VCaP (cell line): Measurements from ENCODE around the gene ROCK2.
"Not testable (repeated sequence)": the region's sequence is repeated elsewhere in the genome, so short reads cannot be mapped to it uniquely, and the experiment has no call there.

ENCODE experiments used
- H3K27ac ChIP-seq: fragments of 450-650 bp; 2 replicates; pipeline ENCODE4 v1.5.1; 2017
- TF ChIP-seq, protein P1 (sequence below): fragments of 450-650 bp; conservative IDR thresholded peaks from 2 replicates; pipeline ENCODE4 v1.5.1; 2017; ENCODE audit warnings: mild to moderate bottlenecking, moderate library complexity

ROCK2 gene

DNA sequence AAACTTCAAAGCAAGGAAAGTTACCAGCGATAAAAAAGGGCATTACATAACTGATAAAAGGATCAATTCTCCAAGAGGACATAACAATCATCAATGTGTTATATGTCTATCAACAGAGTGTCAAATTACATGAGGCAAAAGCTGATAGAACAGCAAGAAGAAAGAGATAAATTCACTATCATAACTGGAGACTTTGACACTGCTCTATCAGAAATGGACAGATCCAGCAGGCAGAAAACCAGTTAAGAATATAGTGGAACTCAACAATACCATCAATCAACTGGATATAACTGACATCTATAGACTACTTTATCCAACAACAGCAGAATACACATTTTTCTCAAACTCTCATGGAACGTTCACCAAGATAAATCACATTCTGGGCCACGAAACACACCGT lies 65.0 kb downstream of the ROCK2 start:
- H3K27ac ChIP-seq, result no peak overlapping the region
- TF ChIP-seq, protein P1, sequence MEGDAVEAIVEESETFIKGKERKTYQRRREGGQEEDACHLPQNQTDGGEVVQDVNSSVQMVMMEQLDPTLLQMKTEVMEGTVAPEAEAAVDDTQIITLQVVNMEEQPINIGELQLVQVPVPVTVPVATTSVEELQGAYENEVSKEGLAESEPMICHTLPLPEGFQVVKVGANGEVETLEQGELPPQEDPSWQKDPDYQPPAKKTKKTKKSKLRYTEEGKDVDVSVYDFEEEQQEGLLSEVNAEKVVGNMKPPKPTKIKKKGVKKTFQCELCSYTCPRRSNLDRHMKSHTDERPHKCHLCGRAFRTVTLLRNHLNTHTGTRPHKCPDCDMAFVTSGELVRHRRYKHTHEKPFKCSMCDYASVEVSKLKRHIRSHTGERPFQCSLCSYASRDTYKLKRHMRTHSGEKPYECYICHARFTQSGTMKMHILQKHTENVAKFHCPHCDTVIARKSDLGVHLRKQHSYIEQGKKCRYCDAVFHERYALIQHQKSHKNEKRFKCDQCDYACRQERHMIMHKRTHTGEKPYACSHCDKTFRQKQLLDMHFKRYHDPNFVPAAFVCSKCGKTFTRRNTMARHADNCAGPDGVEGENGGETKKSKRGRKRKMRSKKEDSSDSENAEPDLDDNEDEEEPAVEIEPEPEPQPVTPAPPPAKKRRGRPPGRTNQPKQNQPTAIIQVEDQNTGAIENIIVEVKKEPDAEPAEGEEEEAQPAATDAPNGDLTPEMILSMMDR, result no peak

DNA sequence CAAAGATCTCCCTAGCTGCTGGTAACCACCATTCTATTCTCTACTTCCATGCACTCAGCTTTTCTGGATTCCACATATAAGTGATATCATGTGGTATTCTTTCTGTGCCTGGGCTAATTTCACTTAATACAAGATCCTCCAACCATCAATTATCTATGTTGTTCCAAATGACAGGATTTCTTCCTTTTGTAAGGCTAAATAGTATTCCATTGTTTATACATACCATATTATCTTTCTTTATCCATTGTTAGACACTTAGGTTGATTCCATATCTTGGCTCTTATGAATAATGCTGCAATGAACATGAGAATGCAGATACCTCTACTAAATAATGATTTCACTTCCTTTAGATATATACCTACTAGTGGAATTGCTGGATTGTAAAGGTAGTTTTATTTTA lies 66.2 kb downstream of the ROCK2 start:
- TF ChIP-seq, protein P1, result no peak
- H3K27ac ChIP-seq, result no peak overlapping the region

DNA sequence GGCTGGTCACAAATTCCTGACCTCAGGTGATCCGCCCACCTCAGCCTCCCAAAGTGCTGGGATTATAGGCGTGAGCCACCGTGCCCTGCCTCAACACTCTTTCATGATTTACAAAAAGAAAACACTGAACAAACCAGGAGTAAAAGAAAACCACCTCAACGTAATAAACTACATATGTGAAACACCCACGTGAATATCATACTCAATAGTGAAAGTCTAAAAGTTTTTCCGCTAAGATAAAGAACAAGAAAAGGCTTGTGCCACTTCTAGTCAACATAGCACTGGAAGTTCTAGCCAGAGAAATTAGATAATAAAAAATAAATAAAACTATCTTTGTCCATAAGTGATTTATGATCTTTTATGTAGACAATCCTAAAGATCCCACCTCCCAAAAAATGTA lies 68.5 kb downstream of the ROCK2 start:
- TF ChIP-seq, protein P1, result no peak
- no peak overlapping the region for H3K27ac ChIP-seq

DNA sequence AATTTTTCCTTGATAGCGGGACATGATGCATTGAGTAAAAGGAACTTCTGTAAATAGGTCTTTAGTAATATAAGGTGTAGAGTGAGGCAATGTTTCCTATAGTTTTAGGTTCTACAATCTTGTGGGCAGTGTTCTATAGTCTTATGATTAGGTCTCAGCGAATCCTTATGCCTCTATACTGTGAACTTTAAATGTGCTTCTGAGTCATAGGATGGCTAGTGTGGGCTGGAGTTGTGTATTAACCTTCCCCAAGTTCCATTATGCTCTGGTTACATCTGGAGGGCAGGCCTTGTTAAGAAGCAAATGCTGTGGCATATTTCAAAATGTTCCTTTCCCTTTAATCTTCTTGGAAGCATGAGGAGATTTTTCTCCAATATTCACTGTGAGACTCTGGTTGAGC lies 73.5 kb downstream of the ROCK2 start:
- no peak overlapping the region for H3K27ac ChIP-seq
- TF ChIP-seq, protein P1, result no peak

DNA sequence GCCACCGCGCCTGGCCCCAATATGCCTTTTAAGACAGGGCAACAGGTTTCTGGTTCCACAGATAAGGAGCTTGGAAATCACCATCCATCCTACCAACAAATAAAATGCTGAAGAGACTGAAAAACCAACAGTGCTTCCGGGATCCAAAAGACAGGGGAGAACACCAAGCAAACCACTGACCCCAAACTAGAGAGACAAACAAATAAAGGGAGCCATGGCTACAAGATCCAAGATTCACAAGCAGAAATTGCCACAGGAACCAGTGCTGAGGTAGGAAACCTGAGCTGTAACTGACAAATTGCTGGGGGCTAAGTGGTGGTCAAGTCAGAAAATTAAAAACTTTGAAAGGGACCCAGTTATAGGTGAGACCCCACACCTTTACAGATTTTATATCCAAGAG lies 76.5 kb downstream of the ROCK2 start:
- TF ChIP-seq, protein P1, result no peak
- H3K27ac ChIP-seq, result no peak overlapping the region

DNA sequence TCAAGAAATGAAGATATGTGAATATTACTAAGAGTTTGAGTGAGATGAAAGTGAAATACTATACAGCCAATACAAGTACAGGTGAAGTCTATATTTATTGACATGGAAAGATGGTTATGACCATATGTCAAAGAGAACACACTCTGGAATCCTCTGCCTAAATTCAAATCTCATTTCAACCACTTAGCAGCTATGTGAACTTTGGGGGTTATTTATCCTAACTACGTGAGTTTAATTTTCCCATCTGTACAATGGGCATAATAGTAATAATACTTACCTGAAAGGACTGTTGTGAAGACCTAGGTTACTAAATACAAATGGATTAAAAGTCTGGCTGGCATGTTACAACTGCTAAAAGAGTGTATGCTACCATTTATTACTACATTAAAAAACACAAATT lies 79.6 kb downstream of the ROCK2 start:
- H3K27ac ChIP-seq, result no peak overlapping the region
- TF ChIP-seq, protein P1, result no peak

DNA sequence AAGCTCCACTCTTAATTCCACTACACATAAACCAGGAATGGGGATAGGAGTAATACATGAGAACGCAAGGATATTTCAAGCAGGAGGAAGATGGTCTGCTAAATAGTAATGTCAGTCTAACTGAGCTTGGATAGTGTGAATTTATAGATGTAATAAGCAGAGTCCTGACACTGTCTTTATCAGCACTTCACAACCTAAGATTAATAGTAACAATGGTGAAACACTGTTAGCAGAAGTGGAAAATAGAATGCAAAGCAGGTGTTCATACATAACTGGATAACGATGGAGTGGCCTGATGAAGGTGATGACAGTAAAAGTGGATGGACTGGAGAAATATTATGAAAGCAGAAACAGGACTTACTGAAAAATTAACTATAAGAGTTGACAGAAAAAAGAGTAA lies 80.4 kb downstream of the ROCK2 start:
- no peak overlapping the region for H3K27ac ChIP-seq
- TF ChIP-seq, protein P1, result no peak

DNA sequence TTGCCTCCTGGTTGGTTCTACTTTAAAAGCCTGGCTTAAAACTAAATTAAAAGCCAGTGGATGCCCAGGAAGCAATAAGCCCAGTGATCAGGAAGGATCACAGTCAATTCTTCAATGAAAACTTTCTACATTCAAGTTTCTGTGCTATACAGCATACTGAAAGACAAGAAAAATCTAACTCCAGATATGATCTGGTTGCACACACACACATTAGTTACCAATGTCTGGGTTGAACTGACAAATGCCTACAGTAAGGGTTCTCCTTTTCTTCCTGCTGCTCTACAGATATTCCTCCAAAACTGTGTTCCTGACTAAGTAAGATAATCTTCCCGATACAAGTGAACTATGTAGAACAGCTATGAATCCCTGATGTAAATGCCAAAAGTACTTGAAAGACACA lies 81.3 kb downstream of the ROCK2 start:
- TF ChIP-seq, protein P1, result no peak

DNA sequence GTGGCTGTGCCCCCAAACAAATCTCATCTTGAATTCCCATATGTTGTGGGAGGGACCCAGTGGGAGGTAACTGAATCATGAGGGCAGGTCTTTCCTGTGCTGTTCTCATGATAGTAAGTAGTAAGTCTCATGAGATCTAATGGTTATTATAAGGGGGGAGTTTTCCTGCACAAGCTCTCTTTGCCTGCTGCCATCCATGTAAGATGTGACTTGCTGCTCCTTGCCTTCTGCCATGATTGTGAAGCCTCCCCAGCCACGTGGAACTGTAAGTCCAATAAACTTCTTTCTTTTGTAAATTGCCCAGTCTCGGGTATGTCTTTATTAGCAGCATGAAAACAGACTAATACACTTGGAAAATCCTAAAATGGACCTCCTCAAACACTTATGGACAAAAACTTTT lies 82.0 kb downstream of the ROCK2 start:
- H3K27ac ChIP-seq, result not testable (repeated sequence)

More for the DNA sequence above, 81.3 kb downstream of the ROCK2 start:
- no peak overlapping the region for H3K27ac ChIP-seq

DNA sequence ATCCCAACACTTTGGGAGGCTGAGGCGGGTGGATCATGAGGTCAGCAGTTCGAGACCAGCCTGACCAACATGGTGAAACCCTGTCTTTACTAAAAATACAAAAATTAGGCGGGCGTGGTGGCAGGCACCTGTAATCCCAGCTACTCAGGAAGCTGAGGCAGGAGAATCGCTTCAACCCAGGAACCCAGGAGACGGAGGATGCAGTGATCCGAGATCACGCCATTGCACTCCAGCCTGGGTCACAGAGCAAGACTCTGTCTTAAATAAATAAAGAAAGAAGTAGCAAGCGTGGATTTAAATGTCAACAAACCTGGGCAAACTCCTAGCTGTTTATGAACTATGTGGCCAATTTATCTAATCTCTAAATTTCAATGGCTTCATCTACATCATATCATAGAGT lies 82.9 kb downstream of the ROCK2 start:
- H3K27ac ChIP-seq, result not testable (repeated sequence)
